Lower lobe of right lung (tissue), 2 donors: ENCODE results near the gene ADCK1. TPM values are rescaled to one million over a fixed set of nuclear protein-coding genes. Genes with fewer than 3 reads are reported as not detected.

Source experiments
- ATAC-seq, 2 donors: fragments of 200-7000 bp; cut with Tn5 transposase; one replicate each; pipeline ENCODE4 v1.9.1; 2020 to 2022; ENCODE audit warnings: mild to moderate bottlenecking in 2 of 2, moderate library complexity in 2 of 2
- DNase-seq: peaks from one replicate; pipeline ENCODE4 v3.0.0-alpha.2; 2020
- H3K27ac ChIP-seq: fragments of 200-600 bp; one replicate; pipeline ENCODE4 v1.8.0; 2022
- H3K27me3 ChIP-seq: fragments of 200-600 bp; one replicate; pipeline ENCODE4 v1.8.0; 2022; ENCODE audit warnings: low read depth
- H3K36me3 ChIP-seq: fragments of 200-600 bp; one replicate; pipeline ENCODE4 v1.8.0; 2022; ENCODE audit warnings: mild to moderate bottlenecking
- H3K4me1 ChIP-seq: fragments of 200-600 bp; one replicate; pipeline ENCODE4 v1.8.0; 2022
- H3K4me3 ChIP-seq: fragments of 200-600 bp; one replicate; pipeline ENCODE4 v1.8.0; 2022; ENCODE audit warnings: mild to moderate bottlenecking
- H3K9me3 ChIP-seq: fragments of 200-600 bp; one replicate; pipeline ENCODE4 v1.8.0; 2022
- intact Hi-C: fragments of 100-400 bp; cut with DNase I; formaldehyde crosslinking; loops from one replicate; pipeline ENCODE4 v1.11.0; 2022
- total RNA-seq: library from RNA; stranded (reverse); fragmentation: NEBNext Ultra II Directional; extraction: Animal tissue kit (Norgen Biotek cat#: 25700); gene quantifications from one replicate; pipeline ENCODE4 v1.2.1, GENCODE V29; 2021
- TF ChIP-seq, protein P1 (sequence below): fragments of 200-600 bp; IDR thresholded peaks from one replicate; pipeline ENCODE4 v1.8.0; 2022; ENCODE audit warnings: antibody characterized with exemption, mild to moderate bottlenecking
- donor health status: DM: no; HTN: yes; CAD: no; lungs with severe emphysema.

The ADCK1 gene
- total RNA-seq, 1 donor from 2014 or later: 7.4 TPM

DNA sequence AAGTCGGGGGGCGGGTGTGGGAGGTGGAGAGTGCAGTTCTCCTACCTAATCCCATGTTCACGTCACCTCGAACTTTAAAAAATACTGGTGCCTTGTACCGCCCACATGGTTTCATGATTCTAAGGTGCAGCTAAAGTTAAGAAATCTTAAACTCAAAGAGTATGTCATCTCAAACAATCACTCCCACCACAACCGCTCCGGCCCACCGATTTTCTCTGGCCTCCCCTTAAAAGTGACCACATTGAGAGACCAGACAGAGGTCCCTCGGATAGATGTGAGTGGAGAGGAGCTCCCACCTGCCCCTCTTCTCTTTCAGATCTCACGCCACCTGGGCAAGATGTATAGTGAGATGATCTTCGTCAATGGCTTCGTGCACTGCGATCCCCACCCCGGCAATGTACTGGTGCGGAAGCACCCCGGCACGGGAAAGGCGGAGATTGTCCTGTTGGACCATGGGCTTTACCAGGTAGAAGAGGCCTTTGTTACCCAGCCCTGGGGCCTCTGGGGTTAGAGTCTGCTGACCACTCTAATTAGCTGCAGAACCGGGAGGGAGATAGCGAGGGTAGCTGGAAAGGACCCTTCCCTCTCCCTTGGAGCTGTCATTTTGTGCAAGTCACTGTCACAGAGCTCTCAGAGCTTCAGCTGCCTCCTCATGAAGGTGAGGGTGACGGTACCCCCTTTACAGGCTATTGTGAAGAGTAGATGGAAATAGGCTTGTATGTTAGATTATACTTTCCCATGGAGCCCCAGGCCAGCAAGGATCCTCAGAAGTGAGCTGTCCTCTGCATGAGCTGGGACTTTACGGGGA is 124.4 kb downstream of the ADCK1 start:
- no peak for DNase-seq
- ATAC-seq: no peak
- intact Hi-C loops: no loop called here
- Histone ChIP-seq H3K4me1 (no peaks in the 10 kb centered on the region), H3K36me3 (peaks cover 12% of the 10 kb centered on the region), H3K4me3 (no peak overlapping the region), H3K9me3 (no peaks in the 10 kb centered on the region), H3K27me3 (no peaks in the 10 kb centered on the region), H3K27ac (no peak overlapping the region)
- TF ChIP-seq, protein P1, sequence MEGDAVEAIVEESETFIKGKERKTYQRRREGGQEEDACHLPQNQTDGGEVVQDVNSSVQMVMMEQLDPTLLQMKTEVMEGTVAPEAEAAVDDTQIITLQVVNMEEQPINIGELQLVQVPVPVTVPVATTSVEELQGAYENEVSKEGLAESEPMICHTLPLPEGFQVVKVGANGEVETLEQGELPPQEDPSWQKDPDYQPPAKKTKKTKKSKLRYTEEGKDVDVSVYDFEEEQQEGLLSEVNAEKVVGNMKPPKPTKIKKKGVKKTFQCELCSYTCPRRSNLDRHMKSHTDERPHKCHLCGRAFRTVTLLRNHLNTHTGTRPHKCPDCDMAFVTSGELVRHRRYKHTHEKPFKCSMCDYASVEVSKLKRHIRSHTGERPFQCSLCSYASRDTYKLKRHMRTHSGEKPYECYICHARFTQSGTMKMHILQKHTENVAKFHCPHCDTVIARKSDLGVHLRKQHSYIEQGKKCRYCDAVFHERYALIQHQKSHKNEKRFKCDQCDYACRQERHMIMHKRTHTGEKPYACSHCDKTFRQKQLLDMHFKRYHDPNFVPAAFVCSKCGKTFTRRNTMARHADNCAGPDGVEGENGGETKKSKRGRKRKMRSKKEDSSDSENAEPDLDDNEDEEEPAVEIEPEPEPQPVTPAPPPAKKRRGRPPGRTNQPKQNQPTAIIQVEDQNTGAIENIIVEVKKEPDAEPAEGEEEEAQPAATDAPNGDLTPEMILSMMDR: no peak

DNA sequence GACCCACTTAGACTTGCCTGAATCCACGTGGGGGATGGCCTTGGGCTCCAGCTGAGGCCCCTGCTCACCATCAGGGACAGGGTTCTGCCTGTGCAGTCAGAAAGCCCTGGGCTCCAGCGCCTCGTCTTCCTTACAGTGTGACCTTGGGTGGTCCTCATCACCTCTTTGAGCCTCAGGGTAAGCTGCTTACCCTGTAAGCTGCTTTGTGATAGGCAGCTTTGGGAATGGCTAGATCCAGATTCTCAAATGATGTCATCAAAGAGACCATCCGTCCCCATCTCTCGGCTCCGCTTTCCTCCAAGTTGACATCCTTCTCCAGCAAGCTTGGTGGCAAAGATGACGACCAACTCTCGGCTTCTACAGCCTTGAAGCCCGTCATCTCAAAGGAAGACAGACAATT is 127.0 kb downstream of the ADCK1 start:
- TF ChIP-seq, protein P1: no peak
- no peak overlapping the region for H3K4me3 ChIP-seq
- ATAC-seq (no peak), DNase-seq (no peak)
- no peaks in the 10 kb centered on the region for H3K27me3 ChIP-seq
- H3K36me3 ChIP-seq: peaks cover 23% of the 10 kb centered on the region
- intact Hi-C loops: no loop called here
- H3K4me1 ChIP-seq: no peaks in the 10 kb centered on the region
- no peak overlapping the region for H3K27ac ChIP-seq
- no peaks in the 10 kb centered on the region for H3K9me3 ChIP-seq

DNA sequence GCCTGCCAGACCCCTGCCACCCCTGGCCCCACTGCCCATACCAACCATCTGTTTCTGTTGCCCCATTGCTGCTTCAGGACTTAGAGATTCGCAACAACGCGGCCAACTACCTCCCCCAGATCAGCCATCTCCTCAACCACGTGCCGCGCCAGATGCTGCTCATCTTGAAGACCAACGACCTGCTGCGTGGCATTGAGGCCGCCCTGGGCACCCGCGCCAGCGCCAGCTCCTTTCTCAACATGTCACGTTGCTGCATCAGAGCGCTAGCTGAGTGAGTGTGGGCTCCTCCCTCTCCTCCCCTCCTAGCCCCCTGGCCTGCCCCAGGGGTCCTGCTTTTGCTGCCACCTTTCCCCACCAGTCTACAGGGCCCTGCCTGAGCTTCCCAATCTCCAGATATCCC is 131.5 kb downstream of the ADCK1 start:
- no peak for DNase-seq
- intact Hi-C loops: no loop called here
- no peaks in the 10 kb centered on the region for H3K4me1 ChIP-seq
- H3K9me3 ChIP-seq: peaks cover 7% of the 10 kb centered on the region
- TF ChIP-seq, protein P1: no peak
- ATAC-seq: no peak
- no peaks in the 10 kb centered on the region for H3K27me3 ChIP-seq
- H3K36me3 ChIP-seq: peaks cover 38% of the 10 kb centered on the region
- H3K27ac ChIP-seq: no peak overlapping the region
- no peak overlapping the region for H3K4me3 ChIP-seq

DNA sequence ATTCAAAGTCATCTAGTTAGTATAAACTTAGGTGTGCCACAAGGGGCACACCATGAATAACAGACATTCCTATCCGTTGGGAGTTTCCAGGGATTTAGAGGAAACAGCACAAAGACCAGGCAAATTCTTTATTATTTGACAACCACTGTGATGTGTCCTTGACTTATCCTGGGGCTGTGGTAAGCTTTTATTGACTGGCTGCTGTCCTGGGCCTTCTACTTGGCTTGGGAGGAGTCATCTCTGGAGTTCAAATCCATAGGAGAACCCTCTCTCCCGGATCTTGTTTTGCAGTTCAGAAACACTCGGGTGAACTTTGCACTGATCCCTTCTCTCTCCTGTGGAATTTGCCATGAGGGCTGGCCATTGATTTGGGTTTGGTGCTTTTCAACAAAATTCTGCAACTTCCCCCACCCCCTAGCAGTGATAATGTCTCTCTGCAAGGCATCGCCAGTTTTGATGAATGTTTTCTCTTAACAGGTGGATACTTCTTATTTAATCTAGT is 136.3 kb downstream of the ADCK1 start:
- H3K4me1 ChIP-seq: no peaks in the 10 kb centered on the region
- peaks cover 31% of the 10 kb centered on the region for H3K36me3 ChIP-seq
- DNase-seq (no peak), ATAC-seq (no peak)
- H3K27ac ChIP-seq: no peak overlapping the region
- no peak overlapping the region for H3K4me3 ChIP-seq
- intact Hi-C loops: no loop called here
- TF ChIP-seq, protein P1: no peak
- no peaks in the 10 kb centered on the region for H3K27me3 ChIP-seq
- H3K9me3 ChIP-seq: peaks cover 15% of the 10 kb centered on the region

DNA sequence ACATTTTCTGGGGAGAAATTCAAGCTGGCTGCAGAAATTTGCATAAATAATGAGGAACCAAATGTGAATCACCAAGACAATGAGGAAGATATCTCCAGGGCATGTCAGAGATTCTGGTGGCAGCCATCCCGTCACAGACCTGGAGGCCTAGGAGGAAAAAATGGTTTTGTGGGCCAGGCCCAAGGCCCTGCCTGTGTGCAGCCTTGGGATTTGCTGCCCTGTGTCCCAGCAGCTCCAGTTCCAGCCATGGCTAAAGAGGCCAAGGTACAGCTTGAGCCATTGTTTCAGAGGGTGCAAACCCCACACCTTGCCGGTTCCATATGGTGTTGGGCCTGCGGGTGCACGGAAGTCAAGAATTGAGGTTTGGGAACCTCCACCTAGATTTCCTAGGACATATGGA is 147.5 kb downstream of the ADCK1 start:
- no peak overlapping the region for H3K4me3 ChIP-seq
- TF ChIP-seq, protein P1: no peak
- peaks cover 8% of the 10 kb centered on the region for H3K9me3 ChIP-seq
- no peaks in the 10 kb centered on the region for H3K27me3 ChIP-seq
- intact Hi-C loops: no loop called here
- no peak for ATAC-seq
- DNase-seq: no peak
- H3K36me3 ChIP-seq: no peaks in the 10 kb centered on the region
- H3K4me1 ChIP-seq: no peaks in the 10 kb centered on the region
- H3K27ac ChIP-seq: no peak overlapping the region
